Left ventricle myocardium inferior (tissue), 1 donor: ENCODE measurements around the gene SPCS3. TPM values are rescaled to one million over a fixed set of nuclear protein-coding genes. Genes with fewer than 3 reads are reported as not detected.

ENCODE experiments used
- DNase-seq: peaks from one replicate; pipeline ENCODE4 v3.0.0-alpha.2; 2020
- H3K27ac ChIP-seq: fragments of 200-600 bp; replicated peaks from 2 replicates; pipeline ENCODE4 v1.8.0; 2021
- H3K27me3 ChIP-seq: fragments of 200-600 bp; 2 replicates; pipeline ENCODE4 v1.8.0; 2021; ENCODE audit warnings: low read depth
- H3K36me3 ChIP-seq: fragments of 200-600 bp; 2 replicates; pipeline ENCODE4 v1.8.0; 2021
- H3K4me1 ChIP-seq: fragments of 200-600 bp; 2 replicates; pipeline ENCODE4 v1.8.0; 2021
- H3K4me3 ChIP-seq: fragments of 200-600 bp; 2 replicates; pipeline ENCODE4 v1.8.0; 2021; ENCODE audit warnings: mild to moderate bottlenecking, moderate library complexity
- H3K9me3 ChIP-seq: fragments of 200-600 bp; replicated peaks from 2 replicates; pipeline ENCODE4 v1.8.0; 2021
- intact Hi-C: fragments of 100-400 bp; cut with micrococcal nuclease; formaldehyde crosslinking; loops from one replicate; pipeline ENCODE4 v1.11.0; 2022
- total RNA-seq: library from RNA; stranded (reverse); fragmentation: NEBNext Ultra II Directional; extraction: Animal tissue kit (Norgen Biotek cat#: 25700); gene quantifications from one replicate; pipeline ENCODE4 v1.2.1, GENCODE V29; 2021
- TF ChIP-seq, protein P1 (sequence below): fragments of 200-600 bp; IDR thresholded peaks from 2 replicates; pipeline ENCODE4 v1.8.0; 2021; ENCODE audit warnings: antibody characterized with exemption, mild to moderate bottlenecking, borderline replicate concordance
- donor health status: DM: no; HTN: yes; CAD: no; lungs with severe emphysema.

SPCS3 gene
- total RNA-seq, 1 donor from 2014 or later: 91.8 TPM

DNA sequence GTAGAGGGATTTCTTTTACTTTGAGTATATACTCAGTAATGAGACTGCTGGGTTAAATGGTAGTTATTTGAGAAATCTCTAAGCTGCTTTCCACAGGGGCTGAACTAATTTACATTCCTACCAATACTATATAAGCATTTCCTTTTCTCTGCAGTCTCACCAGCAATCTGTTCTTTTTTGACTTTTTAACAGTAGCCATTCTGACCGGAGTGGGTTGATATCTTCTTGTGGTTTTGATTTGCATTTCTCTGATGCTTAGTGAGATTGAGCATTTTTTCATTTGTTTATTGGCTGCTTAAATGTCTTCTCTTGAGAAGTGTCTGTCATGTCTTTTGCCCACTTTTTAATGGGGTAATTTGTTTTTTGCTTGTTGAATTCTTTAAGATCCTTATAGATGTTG, 43.3 kb downstream of the SPCS3 start:
- H3K4me3 ChIP-seq: no peak overlapping the region
- H3K27ac ChIP-seq: no peak overlapping the region
- no peaks in the 10 kb centered on the region for H3K4me1 ChIP-seq
- peaks cover 20% of the 10 kb centered on the region for H3K9me3 ChIP-seq
- no peak for DNase-seq
- H3K36me3 ChIP-seq: no peaks in the 10 kb centered on the region
- TF ChIP-seq, protein P1, sequence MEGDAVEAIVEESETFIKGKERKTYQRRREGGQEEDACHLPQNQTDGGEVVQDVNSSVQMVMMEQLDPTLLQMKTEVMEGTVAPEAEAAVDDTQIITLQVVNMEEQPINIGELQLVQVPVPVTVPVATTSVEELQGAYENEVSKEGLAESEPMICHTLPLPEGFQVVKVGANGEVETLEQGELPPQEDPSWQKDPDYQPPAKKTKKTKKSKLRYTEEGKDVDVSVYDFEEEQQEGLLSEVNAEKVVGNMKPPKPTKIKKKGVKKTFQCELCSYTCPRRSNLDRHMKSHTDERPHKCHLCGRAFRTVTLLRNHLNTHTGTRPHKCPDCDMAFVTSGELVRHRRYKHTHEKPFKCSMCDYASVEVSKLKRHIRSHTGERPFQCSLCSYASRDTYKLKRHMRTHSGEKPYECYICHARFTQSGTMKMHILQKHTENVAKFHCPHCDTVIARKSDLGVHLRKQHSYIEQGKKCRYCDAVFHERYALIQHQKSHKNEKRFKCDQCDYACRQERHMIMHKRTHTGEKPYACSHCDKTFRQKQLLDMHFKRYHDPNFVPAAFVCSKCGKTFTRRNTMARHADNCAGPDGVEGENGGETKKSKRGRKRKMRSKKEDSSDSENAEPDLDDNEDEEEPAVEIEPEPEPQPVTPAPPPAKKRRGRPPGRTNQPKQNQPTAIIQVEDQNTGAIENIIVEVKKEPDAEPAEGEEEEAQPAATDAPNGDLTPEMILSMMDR: no peak
- intact Hi-C loops: no loop called here
- no peaks in the 10 kb centered on the region for H3K27me3 ChIP-seq

DNA sequence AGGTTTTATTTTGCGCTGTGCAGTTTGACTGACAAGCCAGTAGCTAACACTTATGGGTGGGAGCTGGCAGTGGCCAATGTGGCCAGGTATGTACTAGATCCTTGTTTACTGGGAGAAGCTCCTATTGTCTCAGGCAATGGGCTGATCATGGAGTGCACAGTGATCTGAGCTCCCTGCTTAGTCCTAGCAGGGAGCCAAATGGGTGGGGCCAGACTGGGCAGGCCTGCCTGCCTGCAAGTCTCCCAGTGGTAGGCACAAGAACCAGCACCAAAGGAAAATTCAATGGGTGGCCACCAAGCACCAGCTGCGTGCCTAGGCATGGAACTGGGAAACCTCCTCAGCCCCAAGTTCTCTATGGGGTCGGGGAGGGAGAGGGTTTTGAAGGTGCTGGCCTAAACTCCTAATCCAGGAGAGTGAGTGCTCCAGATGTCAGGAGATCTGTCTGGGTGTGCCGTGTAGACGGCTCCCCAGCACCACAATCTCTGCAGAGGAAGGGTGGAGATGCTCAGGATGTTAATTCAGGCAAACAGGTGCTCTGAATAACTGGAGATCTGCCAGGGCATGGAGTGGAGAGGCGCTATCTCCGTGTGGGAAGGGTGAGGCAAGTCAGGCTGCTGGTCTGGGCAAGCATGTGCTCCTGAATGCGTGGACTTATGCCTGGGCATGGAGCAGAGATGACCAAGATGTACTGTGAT, 48.2 kb downstream of the SPCS3 start:
- no peaks in the 10 kb centered on the region for H3K4me1 ChIP-seq
- H3K27me3 ChIP-seq: no peaks in the 10 kb centered on the region
- no peak overlapping the region for H3K4me3 ChIP-seq
- DNase-seq: no peak
- H3K9me3 ChIP-seq: peaks cover 20% of the 10 kb centered on the region
- no peak overlapping the region for H3K27ac ChIP-seq
- intact Hi-C loops: no loop called here
- TF ChIP-seq, protein P1: no peak
- H3K36me3 ChIP-seq: no peaks in the 10 kb centered on the region

DNA sequence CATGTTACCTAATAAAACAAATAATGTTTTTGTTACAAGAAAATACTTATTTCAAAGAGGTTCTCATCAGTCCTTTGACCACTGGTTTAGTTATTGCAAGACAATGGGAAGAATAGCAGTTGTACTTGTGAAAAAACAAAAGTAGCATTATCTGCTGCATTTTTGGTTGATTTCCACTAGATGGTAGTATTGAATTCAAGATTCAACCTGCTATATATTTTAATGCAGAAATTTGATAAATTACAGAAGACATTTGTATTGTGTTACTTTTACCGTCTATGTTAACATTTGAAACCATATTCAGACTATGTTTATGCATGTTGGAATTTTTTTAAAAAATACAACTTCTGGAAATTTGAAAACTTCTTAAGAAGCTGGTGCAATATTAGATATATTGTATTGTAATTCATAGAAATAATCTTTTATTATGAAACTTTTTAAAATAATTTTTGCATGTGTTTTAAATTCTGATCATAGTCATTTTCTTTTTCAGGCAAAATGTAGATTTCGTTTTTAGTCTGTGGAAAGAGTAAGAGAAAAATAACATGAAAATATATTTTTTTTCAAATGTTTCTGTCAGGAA, 56.4 kb downstream of the SPCS3 start:
- no peak for DNase-seq
- no peaks in the 10 kb centered on the region for H3K9me3 ChIP-seq
- no peaks in the 10 kb centered on the region for H3K4me1 ChIP-seq
- no peak overlapping the region for H3K4me3 ChIP-seq
- H3K36me3 ChIP-seq: no peaks in the 10 kb centered on the region
- no peak overlapping the region for H3K27ac ChIP-seq
- no peaks in the 10 kb centered on the region for H3K27me3 ChIP-seq
- TF ChIP-seq, protein P1: peak; percentile 60
- intact Hi-C loops: loop anchor here (2.0 kb wide), 1 partner anchor 671 kb away; no protein-coding TSS in a partner anchor

DNA sequence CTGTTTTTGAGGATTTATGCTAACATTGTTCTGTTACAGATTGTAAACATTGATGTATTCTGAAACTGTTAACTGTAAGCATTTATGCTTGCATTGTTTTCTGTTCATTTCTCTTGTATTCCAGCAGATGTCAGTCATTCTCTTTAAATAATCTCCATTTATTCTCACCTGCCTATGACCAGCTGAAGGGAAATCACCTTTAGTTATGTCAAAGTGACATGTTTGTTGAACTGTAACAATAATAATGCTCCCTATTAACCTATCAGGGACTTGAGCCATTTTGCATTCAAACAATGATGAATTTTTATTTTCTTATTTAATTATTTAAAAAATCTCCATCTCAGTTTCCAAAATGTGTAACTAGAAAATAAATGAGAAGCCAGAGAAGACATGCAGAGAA, 58.0 kb downstream of the SPCS3 start:
- no peak for DNase-seq
- TF ChIP-seq, protein P1: peak; percentile 65
- no peaks in the 10 kb centered on the region for H3K9me3 ChIP-seq

DNA sequence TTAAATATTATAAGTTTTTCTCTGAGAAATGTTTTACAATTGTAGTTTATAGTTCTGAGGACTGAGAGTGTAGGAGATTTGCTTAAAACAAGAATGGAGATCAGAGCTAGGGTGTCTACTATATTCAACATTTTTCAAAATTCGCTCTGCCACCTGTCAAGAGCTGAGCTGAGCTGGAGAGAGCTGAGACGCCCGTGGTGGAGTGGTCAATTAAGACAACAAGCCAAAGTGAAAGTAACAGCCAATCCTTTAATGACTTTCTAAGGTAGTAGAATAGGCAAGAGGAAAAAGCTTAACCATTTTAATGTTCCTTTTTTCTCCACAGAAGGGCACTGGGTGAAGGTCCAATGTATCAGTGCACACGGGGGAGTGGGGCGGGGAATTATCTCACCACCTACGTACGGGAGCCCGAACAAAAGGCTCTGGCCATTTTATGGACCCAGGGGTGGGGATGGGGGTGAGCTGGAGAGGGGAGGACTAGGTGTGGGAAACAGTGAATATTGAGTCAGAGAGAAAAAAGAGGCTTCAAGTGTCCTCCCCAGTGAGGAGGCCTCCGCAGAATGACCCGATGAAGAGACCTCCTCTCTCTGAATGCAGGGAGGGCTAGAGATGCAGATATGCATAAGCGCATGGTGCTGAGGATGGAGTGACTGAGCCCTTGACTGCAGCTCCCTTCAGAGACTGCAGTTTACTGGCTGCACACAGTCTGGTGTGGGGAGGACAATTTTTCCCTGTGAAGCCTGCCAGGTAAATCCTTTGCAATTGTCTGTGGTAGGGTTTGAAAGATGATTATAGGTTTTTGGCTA, 60.8 kb downstream of the SPCS3 start:
- H3K4me1 ChIP-seq: peaks cover 4% of the 10 kb centered on the region
- no peaks in the 10 kb centered on the region for H3K9me3 ChIP-seq
- TF ChIP-seq, protein P1: no peak
- peak overlapping the region; percentile 74 for H3K27ac ChIP-seq
- no peak for DNase-seq
- H3K27me3 ChIP-seq: no peaks in the 10 kb centered on the region
- intact Hi-C loops: loop anchor here (10.0 kb wide), 1 partner anchor 414 kb away; the partner anchor contains the start of gene VEGFC
- H3K4me3 ChIP-seq: peak overlapping the region; percentile 55
- no peaks in the 10 kb centered on the region for H3K36me3 ChIP-seq

More for the DNA sequence above, 58.0 kb downstream of the SPCS3 start:
- Histone ChIP-seq H3K36me3 (no peaks in the 10 kb centered on the region), H3K27me3 (no peaks in the 10 kb centered on the region), H3K27ac (no peak overlapping the region), H3K4me1 (no peaks in the 10 kb centered on the region), H3K4me3 (no peak overlapping the region)
- intact Hi-C loops: loop anchor here (2.0 kb wide), 1 partner anchor 669 kb away; no protein-coding TSS in a partner anchor
